Measurements from ENCODE around the gene FAM216A. TPM values are rescaled to one million over a fixed set of nuclear protein-coding genes. Genes with fewer than 3 reads are reported as not detected.

FAM216A gene
- total RNA-seq, 1 experiment from 2014 or later: 10.1 TPM

- H3K9me3 ChIP-seq (ENCODE audit: control insufficient read depth in 1 of 2, insufficient read depth in 1 of 2, low read depth in 1 of 2, low read length in 2 of 2): no peaks in the 10 kb centered on the region
- CTCF ChIA-PET: no interaction called here
- ATAC-seq (no peak), DNase-seq (ENCODE audit: low read depth, low spot score) (no peak)
- no peak overlapping the region for H3K27ac ChIP-seq (ENCODE audit: low read depth, low read length)
- H3K9me2 ChIP-seq (ENCODE audit: insufficient read depth): no peaks in the 10 kb centered on the region
- POLR2A ChIA-PET: no interaction called here
- no peak overlapping the region for H2AFZ ChIP-seq (ENCODE audit: low read depth, low read length, poor library complexity, severe bottlenecking)
- TF ChIP-seq YY1 (IDR thresholded peaks at IDR 0.05; ENCODE audit: extremely low read depth, insufficient replicate concordance, low read depth, low read length) (no peak), EZH2 (IDR thresholded peaks at IDR 0.05) (no peak), CBX3 (IDR thresholded peaks at IDR 0.05; ENCODE audit: low read depth) (no peak), POLR2AphosphoS5 (IDR thresholded peaks at IDR 0.05; ENCODE audit: low read depth, low read length) (no peak), RAD21 (IDR thresholded peaks at IDR 0.05; ENCODE audit: low read depth) (no peak), EZH2phosphoT487 (IDR thresholded peaks at IDR 0.05; ENCODE audit: borderline replicate concordance) (no peak), REST (IDR thresholded peaks at IDR 0.05; ENCODE audit: low read depth) (no peak), POLR2A (IDR thresholded peaks at IDR 0.05; ENCODE audit: borderline replicate concordance, extremely low read depth, insufficient read depth, insufficient read length) (no peak), SP1 (IDR thresholded peaks at IDR 0.05; ENCODE audit: low read depth) (no peak), ZNF274 (IDR thresholded peaks at IDR 0.05; ENCODE audit: low read depth, low read length) (no peak), ATF3 (IDR thresholded peaks at IDR 0.05) (no peak), ELF1 (IDR thresholded peaks at IDR 0.05; ENCODE audit: borderline replicate concordance, low read depth) (no peak), SRF (IDR thresholded peaks at IDR 0.05; ENCODE audit: low read depth) (no peak), CEBPB (IDR thresholded peaks at IDR 0.05; ENCODE audit: low read depth) (no peak), SIN3A (IDR thresholded peaks at IDR 0.05; ENCODE audit: low read depth) (no peak), FOSL1 (IDR thresholded peaks at IDR 0.05; ENCODE audit: low read depth) (no peak), ZFX (IDR thresholded peaks at IDR 0.05) (no peak), CTCF (IDR thresholded peaks at IDR 0.05 in 2 of 3, conservative IDR thresholded peaks at IDR 0.05 in 1 of 3; ENCODE audit: borderline replicate concordance in 1 of 3, insufficient read depth in 1 of 3, low read depth in 2 of 3, low read length in 2 of 3) (no peak), ZBTB33 (IDR thresholded peaks at IDR 0.05; ENCODE audit: extremely low read depth, insufficient replicate concordance, low read length) (no peak), EGR1 (IDR thresholded peaks at IDR 0.05; ENCODE audit: low read depth) (no peak)
- no peak overlapping the region for H3K4me3 ChIP-seq (replicated peaks in 1 of 2; ENCODE audit: low read depth in 1 of 2, low read length in 2 of 2)
- H3K27me3 ChIP-seq (ENCODE audit: insufficient read depth, low read length): no peaks in the 10 kb centered on the region
- intact Hi-C loops (cut with micrococcal nuclease): no loop called here
- BruUV-seq (replicated peaks): no TSS peak
- no peaks in the 10 kb centered on the region for H3K4me1 ChIP-seq (ENCODE audit: control insufficient read depth in 1 of 2, insufficient read depth in 2 of 2, low read length in 2 of 2)
- RAD21 ChIA-PET (ENCODE audit: low non-redundant PET in 1 of 2, low total read pairs in 2 of 2, uncharacterized antibody in 2 of 2, unreplicated experiment in 2 of 2): no interaction called here
- H3K36me3 ChIP-seq (ENCODE audit: control insufficient read depth in 1 of 2, insufficient read depth in 2 of 2, low read length in 2 of 2): peaks cover 12 to 34% of the 10 kb centered on the region in 2 experiments; a peak in 3 of 4 replicates
- H3K79me2 ChIP-seq (ENCODE audit: insufficient read depth, low read length): peaks cover 38% of the 10 kb centered on the region; the same call in 1 of the 2 replicates
- H4K20me1 ChIP-seq (ENCODE audit: insufficient read depth): no peaks in the 10 kb centered on the region
- H3K4me2 ChIP-seq (ENCODE audit: low read length): no peak overlapping the region
- H3K9ac ChIP-seq (ENCODE audit: low read length): no peak overlapping the region
Observed at GRCh38 chr12:110538869-110539622, 70.4 kb downstream of the FAM216A start.
